Parathyroid adenoma (tissue), 2 donors: Measurements from ENCODE around the gene MYL9.

Source experiments
- H2AFZ ChIP-seq: fragments of 300-600 bp; sonication (generic); one replicate; pipeline ENCODE4 v1.7.0; 2017; ENCODE audit warnings: antibody characterized with exemption, mild to moderate bottlenecking
- H3K27ac ChIP-seq: fragments of 300-600 bp; sonication (generic); one replicate; pipeline ENCODE4 v1.7.0; 2017
- H3K27me3 ChIP-seq: fragments of 300-600 bp; sonication (generic); one replicate; pipeline ENCODE4 v1.7.0; 2017; ENCODE audit warnings: low read length; ENCODE audit not compliant: control insufficient read depth, insufficient read depth
- H3K36me3 ChIP-seq: fragments of 300-600 bp; sonication (generic); one replicate; pipeline ENCODE4 v1.7.0; 2017; ENCODE audit warnings: low read length; ENCODE audit not compliant: control insufficient read depth, insufficient read depth
- H3K4me1 ChIP-seq: fragments of 300-600 bp; sonication (generic); one replicate; pipeline ENCODE4 v1.7.0; 2017; ENCODE audit warnings: control low read depth
- H3K4me2 ChIP-seq: fragments of 300-600 bp; sonication (generic); one replicate; pipeline ENCODE4 v1.7.0; 2017; ENCODE audit warnings: low read length
- H3K4me3 ChIP-seq: fragments of 300-600 bp; sonication (generic); one replicate; pipeline ENCODE4 v1.7.0; 2017; ENCODE audit warnings: low read depth, low read length
- H3K79me2 ChIP-seq: fragments of 300-600 bp; sonication (generic); one replicate; pipeline ENCODE4 v1.7.0; 2017; ENCODE audit warnings: control low read depth
- H3K9ac ChIP-seq: fragments of 300-600 bp; sonication (generic); one replicate; pipeline ENCODE4 v1.7.0; 2017; ENCODE audit warnings: mild to moderate bottlenecking
- H3K9me3 ChIP-seq: fragments of 300-600 bp; sonication (generic); one replicate; pipeline ENCODE4 v1.7.0; 2017; ENCODE audit warnings: low read length; ENCODE audit not compliant: control insufficient read depth
- TF ChIP-seq, protein P1 (sequence below): fragments of 300-600 bp; sonication (generic); IDR thresholded peaks from one replicate; pipeline ENCODE4 v1.7.0; 2017; ENCODE audit warnings: antibody characterized with exemption, mild to moderate bottlenecking
- donor health status: primary hyperparathyroidism.

MYL9 gene

DNA sequence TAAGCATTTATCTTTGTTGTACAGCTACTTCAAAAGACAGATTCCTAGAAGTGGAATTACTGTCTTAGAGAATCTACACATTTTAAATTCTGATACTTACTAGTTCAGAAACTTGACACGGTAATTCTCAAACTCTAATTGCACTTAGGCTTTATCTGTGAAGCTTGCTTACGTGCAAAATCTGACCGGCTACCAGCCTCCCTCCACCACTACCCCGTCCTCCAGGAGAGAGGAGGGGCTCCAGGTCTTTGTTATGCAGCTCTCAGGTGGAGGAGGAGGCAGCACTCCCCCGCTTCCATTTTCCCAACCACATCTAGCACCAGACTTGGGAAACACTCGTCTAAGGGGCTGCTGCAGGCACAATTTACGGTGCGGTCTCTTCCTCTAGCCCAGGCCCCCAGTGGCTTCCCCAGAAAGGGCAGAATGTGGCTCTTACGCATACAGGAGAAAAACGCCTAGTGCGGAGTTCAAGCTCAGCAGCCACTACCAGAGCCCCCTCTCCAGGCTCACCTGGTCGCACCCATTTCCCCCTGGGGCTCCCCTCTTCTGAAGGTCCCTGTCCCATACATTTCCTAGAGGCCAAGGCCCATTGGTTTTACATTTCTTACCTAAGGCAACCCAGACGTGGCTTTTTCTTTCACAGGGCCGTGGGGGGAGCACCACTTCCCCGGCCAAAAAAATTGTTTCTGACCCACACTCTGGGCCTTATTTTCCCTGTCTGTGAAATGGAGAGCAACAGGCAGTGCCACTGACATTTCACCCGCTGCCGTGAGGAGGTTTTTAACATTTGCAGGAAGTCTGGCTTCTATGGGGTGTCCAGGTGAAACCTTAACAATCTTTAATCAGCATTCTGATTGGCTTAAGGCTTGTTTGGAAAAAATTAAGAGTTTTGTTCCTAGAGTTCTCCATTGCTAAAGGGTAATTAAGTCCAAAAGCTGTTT lies 30.5 kb downstream of the MYL9 start:
- Histone ChIP-seq H3K4me3 (no peak overlapping the region), H2AFZ (peak overlapping the region; percentile 98), H3K79me2 (peaks cover 2% of the 10 kb centered on the region), H3K27me3 (no peaks in the 10 kb centered on the region), H3K9me3 (no peaks in the 10 kb centered on the region), H3K4me2 (no peak overlapping the region), H3K36me3 (no peaks in the 10 kb centered on the region), H3K9ac (no peak overlapping the region), H3K27ac (peak overlapping the region; percentile 90), H3K4me1 (peaks cover 15% of the 10 kb centered on the region)
- TF ChIP-seq, protein P1, sequence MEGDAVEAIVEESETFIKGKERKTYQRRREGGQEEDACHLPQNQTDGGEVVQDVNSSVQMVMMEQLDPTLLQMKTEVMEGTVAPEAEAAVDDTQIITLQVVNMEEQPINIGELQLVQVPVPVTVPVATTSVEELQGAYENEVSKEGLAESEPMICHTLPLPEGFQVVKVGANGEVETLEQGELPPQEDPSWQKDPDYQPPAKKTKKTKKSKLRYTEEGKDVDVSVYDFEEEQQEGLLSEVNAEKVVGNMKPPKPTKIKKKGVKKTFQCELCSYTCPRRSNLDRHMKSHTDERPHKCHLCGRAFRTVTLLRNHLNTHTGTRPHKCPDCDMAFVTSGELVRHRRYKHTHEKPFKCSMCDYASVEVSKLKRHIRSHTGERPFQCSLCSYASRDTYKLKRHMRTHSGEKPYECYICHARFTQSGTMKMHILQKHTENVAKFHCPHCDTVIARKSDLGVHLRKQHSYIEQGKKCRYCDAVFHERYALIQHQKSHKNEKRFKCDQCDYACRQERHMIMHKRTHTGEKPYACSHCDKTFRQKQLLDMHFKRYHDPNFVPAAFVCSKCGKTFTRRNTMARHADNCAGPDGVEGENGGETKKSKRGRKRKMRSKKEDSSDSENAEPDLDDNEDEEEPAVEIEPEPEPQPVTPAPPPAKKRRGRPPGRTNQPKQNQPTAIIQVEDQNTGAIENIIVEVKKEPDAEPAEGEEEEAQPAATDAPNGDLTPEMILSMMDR = no peak

- TF ChIP-seq, protein P1 = no peak
- H3K9ac ChIP-seq = no peak overlapping the region
- peaks cover 15% of the 10 kb centered on the region for H3K4me1 ChIP-seq
- peaks cover 5% of the 10 kb centered on the region for H3K79me2 ChIP-seq
- peak overlapping the region; percentile 52 for H3K4me3 ChIP-seq
- peak overlapping the region; percentile 64 for H3K4me2 ChIP-seq
- no peaks in the 10 kb centered on the region for H3K27me3 ChIP-seq
- H2AFZ ChIP-seq = peak overlapping the region; percentile 98
- H3K9me3 ChIP-seq = no peaks in the 10 kb centered on the region
- H3K27ac ChIP-seq = peak overlapping the region; percentile 90
- H3K36me3 ChIP-seq = no peaks in the 10 kb centered on the region
Observed at GRCh38 chr20:36572701-36573102, 31.4 kb downstream of the MYL9 start.

GRCh38 chr20:36573103-36573797 lies 31.9 kb downstream of the MYL9 start, which contains the start of gene TGIF2:
Gene TGIF2, plus strand, starts transcription at chr20:36573597. Its CDS starts 5,178 bp downstream, at chr20:36578775.
- TF ChIP-seq, protein P1 = no peak

DNA sequence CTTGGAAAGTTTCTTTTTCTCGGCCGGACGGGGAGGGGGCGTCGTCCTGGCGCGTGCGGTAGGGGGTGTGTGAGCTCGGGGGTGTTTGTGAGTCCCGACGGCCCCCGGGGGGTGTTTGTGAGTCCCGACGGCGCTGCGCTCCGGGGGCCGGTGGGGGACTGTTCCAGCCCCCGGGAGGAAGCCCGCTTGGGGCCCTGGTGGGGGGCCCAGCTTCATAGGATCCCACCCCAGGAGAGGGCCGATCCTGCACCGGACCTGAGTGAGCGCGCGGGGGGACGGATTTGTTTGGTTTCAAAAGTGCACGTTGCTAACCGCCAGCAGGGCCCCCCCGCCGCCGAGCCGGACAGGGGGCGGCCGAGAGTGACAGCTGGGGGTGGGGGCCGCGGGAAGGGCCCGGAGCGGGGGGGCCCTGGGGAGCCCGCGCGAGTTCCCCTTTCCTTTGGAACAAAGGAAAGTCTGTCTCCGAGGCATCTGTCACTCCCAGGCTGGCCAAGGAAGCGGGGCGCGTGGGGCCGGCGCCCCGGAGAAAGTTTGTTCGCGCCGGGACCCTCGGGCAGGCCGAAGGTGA lies 32.6 kb downstream of the MYL9 start:
- H3K27me3 ChIP-seq = no peaks in the 10 kb centered on the region
- peak overlapping the region; percentile 38 for H3K9ac ChIP-seq
- H2AFZ ChIP-seq = peak overlapping the region; percentile 79
- TF ChIP-seq, protein P1 = no peak
- H3K79me2 ChIP-seq = peaks cover 15% of the 10 kb centered on the region
- peak overlapping the region; percentile 85 for H3K4me3 ChIP-seq
- H3K9me3 ChIP-seq = no peaks in the 10 kb centered on the region
- peak overlapping the region; percentile 52 for H3K27ac ChIP-seq
- H3K4me1 ChIP-seq = peaks cover 15% of the 10 kb centered on the region
- H3K4me2 ChIP-seq = peak overlapping the region; percentile 98
- H3K36me3 ChIP-seq = no peaks in the 10 kb centered on the region

More at GRCh38 chr20:36573103-36573797, 31.9 kb downstream of the MYL9 start, which contains the start of gene TGIF2:
- peak within 1 kb of the TSS; percentile 38 for H3K9ac ChIP-seq
- H3K4me1 ChIP-seq = peaks cover 15% of the 10 kb centered on the region
- peak within 1 kb of the TSS; percentile 90 for H3K27ac ChIP-seq
- H3K4me3 ChIP-seq = peak within 1 kb of the TSS; percentile 85
- H3K9me3 ChIP-seq = no peaks in the 10 kb centered on the region
- H3K79me2 ChIP-seq = peaks cover 8% of the 10 kb centered on the region
- H2AFZ ChIP-seq = peak within 1 kb of the TSS; percentile 98
- peak within 1 kb of the TSS; percentile 98 for H3K4me2 ChIP-seq
- no peaks in the 10 kb centered on the region for H3K36me3 ChIP-seq
- H3K27me3 ChIP-seq = no peaks in the 10 kb centered on the region
